HG03175 (cell line): ENCODE data around the gene PRRC1.

Source experiments
- ATAC-seq: cut with Tn5 transposase; IDR thresholded peaks from one replicate; pipeline ENCODE4 v1.9.1; 2021; ENCODE audit warnings: mild to moderate bottlenecking, moderate library complexity; ENCODE audit not compliant: unreplicated experiment

The PRRC1 gene

DNA sequence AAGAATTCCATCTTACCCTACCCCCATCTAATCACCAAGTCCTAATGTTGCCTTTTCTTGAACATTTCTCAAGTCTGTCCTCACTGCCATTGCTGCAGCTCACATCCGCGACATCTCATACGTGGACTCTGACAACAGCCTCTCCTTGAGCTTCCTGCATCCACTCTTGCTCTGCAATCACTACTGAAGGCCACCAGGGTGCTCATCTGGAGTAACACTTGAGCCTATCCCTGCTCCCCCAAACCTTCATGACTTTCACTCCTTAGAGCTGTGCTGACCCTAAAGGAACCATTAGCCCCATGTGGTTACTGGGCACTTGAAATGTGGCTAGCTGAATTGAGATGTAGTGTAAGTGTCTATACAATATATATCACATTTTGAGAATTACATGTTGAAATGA is 85.0 kb downstream of the PRRC1 start:
- ATAC-seq: no peak

DNA sequence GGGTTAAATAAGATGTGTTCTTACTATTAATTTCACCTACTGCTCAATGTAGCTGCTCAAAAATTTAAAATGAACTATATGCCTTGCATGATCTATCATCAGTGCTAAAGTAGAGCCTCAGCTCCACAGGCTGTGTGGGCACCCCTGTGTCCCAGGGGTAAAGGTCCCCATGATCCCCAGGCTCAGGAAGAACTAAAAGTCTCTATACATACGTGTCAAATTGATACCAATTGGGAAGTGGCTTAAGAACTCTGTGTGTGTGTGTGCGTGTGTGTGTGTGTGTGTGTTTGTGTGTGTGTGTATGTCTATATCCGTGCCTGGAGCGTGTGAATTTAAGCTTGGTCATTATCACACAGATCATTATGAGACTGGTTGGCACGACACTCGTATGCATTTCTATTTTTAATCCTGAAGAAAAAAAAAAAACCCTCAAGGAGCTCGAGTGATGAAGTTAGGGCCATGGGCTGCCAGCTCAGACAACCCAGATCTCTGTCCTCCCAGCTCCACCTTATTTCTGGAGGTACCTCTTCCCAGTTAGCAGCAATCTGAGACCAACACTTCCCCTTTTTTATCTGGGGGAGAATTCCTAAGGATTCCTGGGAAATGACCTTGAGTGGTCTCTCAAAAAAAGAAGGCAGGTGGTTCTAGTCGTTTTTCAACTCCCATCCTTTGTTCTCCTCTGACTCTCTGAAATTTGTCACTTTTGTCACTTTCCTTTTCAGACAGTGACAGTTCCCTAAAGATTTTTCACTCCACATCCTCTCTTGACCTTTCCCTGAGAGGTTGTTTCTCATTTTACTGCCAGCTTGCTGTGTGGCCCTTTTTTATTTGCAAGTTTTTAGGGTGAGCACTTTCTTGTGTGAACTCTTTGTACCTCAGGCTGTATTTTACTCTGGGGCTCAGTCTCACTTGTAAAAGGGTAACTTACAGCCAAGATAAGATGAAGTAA is 85.7 kb downstream of the PRRC1 start:
- ATAC-seq: no peak
